ENCODE results near the gene REPS1. TPM values are rescaled to one million over a fixed set of nuclear protein-coding genes. Genes with fewer than 3 reads are reported as not detected.

REPS1 gene
- total and polyA plus RNA-seq, 2 experiments from 2014 or later, result 30.0 to 43.1 TPM

Other genes with a start within 250 kb of the REPS1 start
- 11.8 and 12.0 TPM in 2 replicates for gene CCDC28A, start 214.5 kb downstream of the REPS1 start, total RNA-seq
- 8.9 and 9.1 TPM in 2 replicates for gene CCDC28A, start 214.5 kb downstream of the REPS1 start, polyA plus RNA-seq
- gene ECT2L, start 192.2 kb downstream of the REPS1 start, total RNA-seq, result 0.16 TPM in 1 of 2 replicates, not detected in the other
- gene ECT2L, start 192.2 kb downstream of the REPS1 start, polyA plus RNA-seq, result 0.04 TPM in 1 of 2 replicates, not detected in the other
- 81.4 and 81.8 TPM in 2 replicates for gene ABRACL, start 40.5 kb upstream of the REPS1 start, total RNA-seq
- gene ABRACL, start 40.5 kb upstream of the REPS1 start, polyA plus RNA-seq, result 97.1 and 110 TPM in 2 replicates
- gene HECA, start 146.8 kb upstream of the REPS1 start, total RNA-seq, result 21.7 and 27.8 TPM in 2 replicates
- gene HECA, start 146.8 kb upstream of the REPS1 start, polyA plus RNA-seq, result 8.9 and 9.2 TPM in 2 replicates